ENCODE measurements around the gene ARL4D.
"Not testable (repeated sequence)": the region's sequence is repeated elsewhere in the genome, so short reads cannot be mapped to it uniquely, and the experiment has no call there.

Gene ARL4D

DNA sequence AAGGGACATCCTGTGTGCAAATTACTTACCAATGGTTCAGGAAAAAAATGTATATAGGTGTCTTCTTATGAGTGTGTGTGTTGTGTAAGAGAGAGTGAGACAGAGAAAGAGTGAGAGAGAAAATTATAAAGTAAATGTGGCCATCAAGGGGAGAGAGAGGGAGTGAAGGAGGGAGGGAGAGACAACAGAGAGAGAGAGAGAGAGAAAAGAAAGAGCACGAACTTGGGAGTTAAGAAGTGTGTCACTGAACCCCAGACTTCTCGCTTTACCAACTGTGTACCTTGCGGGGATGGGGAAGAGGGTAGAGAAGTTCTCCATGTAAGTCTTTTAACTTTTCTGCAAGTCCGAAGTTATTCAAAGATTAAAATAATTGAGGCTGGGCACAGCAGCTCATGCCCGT lies 28.8 kb upstream of the ARL4D start:
- TF ChIP-seq, protein P1, sequence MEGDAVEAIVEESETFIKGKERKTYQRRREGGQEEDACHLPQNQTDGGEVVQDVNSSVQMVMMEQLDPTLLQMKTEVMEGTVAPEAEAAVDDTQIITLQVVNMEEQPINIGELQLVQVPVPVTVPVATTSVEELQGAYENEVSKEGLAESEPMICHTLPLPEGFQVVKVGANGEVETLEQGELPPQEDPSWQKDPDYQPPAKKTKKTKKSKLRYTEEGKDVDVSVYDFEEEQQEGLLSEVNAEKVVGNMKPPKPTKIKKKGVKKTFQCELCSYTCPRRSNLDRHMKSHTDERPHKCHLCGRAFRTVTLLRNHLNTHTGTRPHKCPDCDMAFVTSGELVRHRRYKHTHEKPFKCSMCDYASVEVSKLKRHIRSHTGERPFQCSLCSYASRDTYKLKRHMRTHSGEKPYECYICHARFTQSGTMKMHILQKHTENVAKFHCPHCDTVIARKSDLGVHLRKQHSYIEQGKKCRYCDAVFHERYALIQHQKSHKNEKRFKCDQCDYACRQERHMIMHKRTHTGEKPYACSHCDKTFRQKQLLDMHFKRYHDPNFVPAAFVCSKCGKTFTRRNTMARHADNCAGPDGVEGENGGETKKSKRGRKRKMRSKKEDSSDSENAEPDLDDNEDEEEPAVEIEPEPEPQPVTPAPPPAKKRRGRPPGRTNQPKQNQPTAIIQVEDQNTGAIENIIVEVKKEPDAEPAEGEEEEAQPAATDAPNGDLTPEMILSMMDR (conservative IDR thresholded peaks at IDR 0.05; ENCODE audit: low read depth, low read length): no peak
- DNase-seq (ENCODE audit: low read depth): no peak
- no peak overlapping the region for H3K4me3 ChIP-seq (ENCODE audit: low read length)

DNA sequence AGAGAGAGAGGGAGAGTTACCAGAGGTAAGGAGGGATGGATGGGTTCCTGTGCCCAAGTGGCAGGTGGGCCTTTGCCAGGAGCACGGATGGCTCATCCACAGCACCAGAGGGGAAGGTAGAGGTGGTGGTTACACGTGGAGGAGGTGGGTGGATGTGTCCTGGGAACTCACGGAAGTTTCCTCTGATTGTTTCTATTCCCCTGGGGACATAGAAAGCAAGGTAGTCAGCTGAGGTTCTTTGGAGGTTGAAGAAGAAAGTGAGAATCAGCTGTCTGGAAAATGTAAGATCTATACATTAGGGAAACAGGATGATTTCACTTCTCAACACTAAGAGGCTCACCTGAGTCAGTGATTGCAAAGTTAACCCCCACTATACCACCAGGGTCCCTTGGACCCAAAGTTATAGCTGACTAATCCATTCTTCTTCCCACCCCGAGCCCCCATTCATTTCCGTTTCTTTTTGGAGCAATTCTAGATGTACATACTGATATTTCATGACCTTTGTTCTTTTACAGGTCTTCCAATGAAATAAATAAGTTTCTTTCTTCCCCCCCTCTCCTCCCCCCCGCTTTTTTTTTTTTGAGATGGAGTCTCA lies 27.5 kb upstream of the ARL4D start:
- no peak for DNase-seq (ENCODE audit: low read depth)
- TF ChIP-seq, protein P1 (conservative IDR thresholded peaks at IDR 0.05; ENCODE audit: low read depth, low read length): no peak
- no peak overlapping the region for H3K4me3 ChIP-seq (ENCODE audit: low read length)

DNA sequence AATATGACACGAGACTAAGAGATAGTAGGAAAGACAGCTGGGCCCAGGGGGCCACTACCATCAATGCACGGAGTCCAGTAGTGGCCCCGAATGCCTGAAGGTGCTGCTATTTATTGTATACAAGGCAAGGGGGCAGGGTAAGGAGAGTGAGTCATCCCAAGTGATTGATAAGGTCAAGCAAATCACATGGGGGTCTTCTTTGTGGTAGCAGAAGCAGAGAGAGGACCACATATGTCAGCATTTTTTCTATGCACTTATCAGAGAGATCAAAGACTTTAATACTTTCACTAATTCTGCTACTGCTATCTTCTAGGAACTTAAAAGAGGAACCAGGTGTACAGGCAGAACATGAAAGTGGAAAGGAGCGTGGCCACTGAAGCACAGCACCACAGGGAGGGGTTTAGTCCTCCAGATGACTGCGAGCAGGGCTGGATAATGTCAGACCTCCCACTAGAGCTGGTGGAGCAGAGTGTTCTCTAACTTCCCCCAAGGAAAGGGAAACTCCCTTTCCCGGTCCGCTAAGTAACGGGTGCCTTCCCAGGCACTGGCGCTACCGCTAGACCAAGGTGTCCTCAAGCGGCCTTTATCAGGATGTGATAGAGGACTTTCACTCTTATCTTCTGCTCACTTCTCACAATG lies 26.4 kb upstream of the ARL4D start:
- no peak for DNase-seq (ENCODE audit: low read depth)
- TF ChIP-seq, protein P1 (conservative IDR thresholded peaks at IDR 0.05; ENCODE audit: low read depth, low read length): no peak
- H3K4me3 ChIP-seq (ENCODE audit: low read length): no peak overlapping the region

DNA sequence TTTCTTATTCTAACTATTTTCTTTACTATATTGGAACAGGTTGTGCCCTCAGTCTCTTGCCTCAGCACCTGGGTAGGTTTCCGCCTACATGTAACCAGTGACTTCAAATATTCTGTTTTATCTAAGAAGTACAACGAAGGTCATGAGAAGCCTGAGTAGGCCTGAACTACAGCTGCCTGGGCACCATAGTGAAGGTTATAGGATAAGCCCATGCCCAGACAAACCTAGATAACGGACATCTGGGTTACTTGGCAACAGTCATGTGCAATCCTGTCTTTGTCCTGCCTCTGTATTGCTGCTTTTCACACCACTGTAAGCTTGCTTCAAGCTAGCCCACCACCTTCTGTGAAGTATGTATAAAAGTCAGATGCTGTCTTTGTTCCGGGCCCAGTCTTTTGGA lies 25.4 kb upstream of the ARL4D start:
- TF ChIP-seq, protein P1 (conservative IDR thresholded peaks at IDR 0.05; ENCODE audit: low read depth, low read length): no peak
- DNase-seq (ENCODE audit: low read depth): no peak
- no peak overlapping the region for H3K4me3 ChIP-seq (ENCODE audit: low read length)

DNA sequence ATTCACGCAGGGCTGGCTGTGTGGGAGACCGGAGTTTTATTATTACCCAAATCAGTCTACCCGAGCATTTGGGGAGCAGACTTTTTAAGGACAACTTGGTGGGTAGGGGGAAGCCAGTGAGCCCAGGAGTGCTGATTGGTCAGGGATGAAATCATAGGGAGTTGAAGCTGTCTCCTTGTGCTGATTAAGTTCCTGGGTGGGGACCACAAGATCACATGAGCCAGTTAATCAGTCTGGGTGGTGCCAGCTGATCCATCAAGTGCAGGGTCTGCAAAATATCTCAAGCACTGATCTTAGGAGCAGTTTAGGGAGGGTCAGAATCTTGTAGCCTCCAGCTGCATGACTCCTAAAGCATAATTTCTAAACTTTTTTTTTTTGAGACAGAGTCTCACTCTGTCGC lies 22.9 kb upstream of the ARL4D start:
- DNase-seq (ENCODE audit: low read depth); H3K4me3 ChIP-seq (ENCODE audit: low read length): not testable (repeated sequence)

DNA sequence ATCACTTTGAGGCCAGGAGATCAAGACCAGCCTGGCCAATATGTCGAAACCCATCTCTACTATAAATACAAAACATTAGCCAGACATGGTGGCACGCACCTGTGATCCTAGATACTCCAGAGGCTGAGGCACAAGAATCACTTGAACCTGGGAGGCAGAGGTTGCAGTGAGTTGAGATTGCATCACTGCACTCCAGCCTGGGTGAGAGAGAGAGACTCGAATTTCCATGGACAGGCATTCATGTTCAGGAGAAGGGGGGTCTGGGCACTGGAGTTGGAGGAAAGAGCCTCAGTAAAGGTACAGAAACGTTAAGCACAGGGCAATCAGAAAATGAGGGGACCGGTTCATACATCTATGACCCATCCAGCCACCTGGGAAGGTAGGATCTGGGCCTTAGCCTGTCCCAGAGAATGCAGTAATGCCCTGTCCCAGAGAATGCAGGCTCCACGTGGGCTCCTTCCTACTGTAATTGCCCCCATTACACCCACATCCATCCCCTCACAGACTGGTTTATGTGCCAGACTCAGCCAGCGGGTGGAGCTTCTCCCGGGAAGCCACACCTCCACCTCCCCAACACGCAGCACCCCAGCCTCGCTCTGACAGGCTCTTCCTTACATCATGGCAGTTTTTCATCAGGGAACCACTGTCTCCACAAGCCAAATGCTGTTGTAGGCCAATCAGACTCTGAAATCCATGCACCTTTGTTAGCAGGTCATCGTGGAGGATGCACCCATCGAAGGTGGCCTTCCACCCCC lies 21.6 kb upstream of the ARL4D start:
- H3K4me3 ChIP-seq (ENCODE audit: low read length): no peak overlapping the region
- no peak for DNase-seq (ENCODE audit: low read depth)
- TF ChIP-seq, protein P1 (conservative IDR thresholded peaks at IDR 0.05; ENCODE audit: low read depth, low read length): no peak

DNA sequence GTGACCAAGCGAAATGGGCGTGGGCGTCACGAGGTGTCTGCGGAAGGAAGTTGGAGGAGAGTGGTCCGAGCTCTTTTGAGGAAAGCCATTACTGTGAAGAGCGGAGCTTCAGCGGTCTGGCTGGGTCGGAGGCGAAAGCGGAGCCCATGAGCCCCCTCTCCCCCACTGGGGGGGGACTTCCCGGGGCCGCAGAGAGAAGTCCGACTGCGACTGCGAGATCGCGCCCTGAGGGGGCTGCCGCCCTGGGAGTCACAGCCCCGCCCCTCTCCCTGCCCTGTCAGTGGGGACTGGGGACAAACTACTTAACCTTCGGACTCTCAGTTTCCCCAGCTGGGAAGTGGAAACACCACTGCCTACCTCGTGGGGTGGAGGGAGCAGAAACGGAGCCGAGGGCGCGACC lies 20.0 kb upstream of the ARL4D start:
- H3K4me3 ChIP-seq (ENCODE audit: low read length): no peak overlapping the region
- no peak for DNase-seq (ENCODE audit: low read depth)
- TF ChIP-seq, protein P1 (conservative IDR thresholded peaks at IDR 0.05; ENCODE audit: low read depth, low read length): no peak

Data from retinal pigment epithelial cell (primary cell).